CD4-positive, alpha-beta T cell (primary cell): ENCODE results near the gene BDNF. TPM values are rescaled to one million over a fixed set of nuclear protein-coding genes. Genes with fewer than 3 reads are reported as not detected.
"Not testable (repeated sequence)": the region's sequence is repeated elsewhere in the genome, so short reads cannot be mapped to it uniquely, and the experiment has no call there.

ENCODE experiments used
- ATAC-seq: fragments of 200-7000 bp; cut with Tn5 transposase; one replicate; pipeline ENCODE4 v1.10.0; 2022; ENCODE audit warnings: mild to moderate bottlenecking; ENCODE audit not compliant: poor library complexity
- CTCF ChIA-PET: fragments of 350-600 bp; sonication (Branson Sonifier 250); formaldehyde crosslinking; loops from one replicate; lab custom pipeline; 2021; ENCODE audit warnings: antibody characterized with exemption, inconsistent platforms; lab: Charles Lee
- POLR2A ChIA-PET: fragments of 350-600 bp; sonication (Branson Sonifier 250); formaldehyde crosslinking; loops from one replicate; lab custom pipeline; 2021; ENCODE audit warnings: antibody characterized with exemption, inconsistent platforms; lab: Charles Lee
- DNase-seq, 14 experiments: peaks; one replicate each; pipeline ENCODE4 v3.0.0-alpha.2; 2013 to 2020; ENCODE audit warnings: mixed read lengths in 2 of 14
- H3K27ac ChIP-seq, 2 donors: one replicate each; pipeline versions ENCODE4 v1.5.1 to v1.7.0; 2013; ENCODE audit warnings: low read length in 2 of 2, low read depth in 1 of 2, mild to moderate bottlenecking in 1 of 2
- H3K27me3 ChIP-seq, 2 experiments: 1 replicate in 1 of 2; 2 replicates in 1 of 2; pipeline versions ENCODE4 v1.6.1 to v1.7.0; 2013; ENCODE audit warnings: low read length in 2 of 2, control low read depth in 1 of 2, mild to moderate bottlenecking in 1 of 2, moderate library complexity in 1 of 2; ENCODE audit not compliant: insufficient read depth in 2 of 2, control insufficient read depth in 1 of 2
- H3K36me3 ChIP-seq: one replicate; pipeline ENCODE4 v1.6.1; 2013; ENCODE audit warnings: low read length, control low read depth; ENCODE audit not compliant: insufficient read depth
- H3K4me1 ChIP-seq: one replicate; pipeline ENCODE4 v1.6.1; 2013; ENCODE audit warnings: low read length, control low read depth; ENCODE audit not compliant: insufficient read depth
- H3K4me3 ChIP-seq: one replicate; pipeline ENCODE4 v1.5.1; 2013; ENCODE audit warnings: mild to moderate bottlenecking, low read length, moderate library complexity
- H3K9me3 ChIP-seq, 2 experiments: 1 replicate in 1 of 2; 2 replicates in 1 of 2; pipeline versions ENCODE4 v1.6.1 to v1.7.0; 2013; ENCODE audit warnings: low read length in 2 of 2, mild to moderate bottlenecking in 2 of 2, control low read depth in 1 of 2, moderate library complexity in 1 of 2; ENCODE audit not compliant: control insufficient read depth in 1 of 2, insufficient read depth in 1 of 2
- H3K27ac Mint-ChIP-seq: one replicate; pipeline ENCODE4 v1.8.0; 2020; ENCODE audit warnings: mixed read lengths
- H3K27me3 Mint-ChIP-seq: one replicate; pipeline ENCODE4 v1.8.0; 2021; ENCODE audit warnings: mixed read lengths
- H3K36me3 Mint-ChIP-seq: one replicate; pipeline ENCODE4 v1.8.0; 2021; ENCODE audit warnings: low read depth, mixed read lengths
- H3K4me1 Mint-ChIP-seq: one replicate; pipeline ENCODE4 v1.8.0; 2021; ENCODE audit warnings: low read depth, mixed read lengths
- H3K4me3 Mint-ChIP-seq: one replicate; pipeline ENCODE4 v1.8.0; 2020; ENCODE audit warnings: mild to moderate bottlenecking, mixed read lengths
- H3K9me3 Mint-ChIP-seq: one replicate; pipeline ENCODE4 v1.8.0; 2020; ENCODE audit warnings: mixed read lengths
- CTCF ChIP-seq: fragments of 200-600 bp; IDR thresholded peaks from one replicate; pipeline ENCODE4 v1.8.0; 2022; ENCODE audit warnings: antibody characterized with exemption, mild to moderate bottlenecking
- intact Hi-C, 2 experiments: fragments of 100-400 bp; cut with DNase I in 1 of 2; cut with micrococcal nuclease in 1 of 2; formaldehyde crosslinking; loops; one replicate each; pipeline versions ENCODE4 v1.15.1 to v1.9.0; 2023 to 2025; cut with DNase I, micrococcal nuclease
- total RNA-seq, 174 experiments: library from RNA in 2 of 174; stranded (reverse) in 2 of 174; gene quantifications; one replicate each; pipeline ENCODE4 v1.2.3 and lab custom pipeline; 2021 to 2026

BDNF gene
- total RNA-seq, 2 experiments from 2014 or later = not detected

- CTCF ChIA-PET = no interaction called here
- Histone ChIP-seq H3K4me1 (no peaks in the 10 kb centered on the region), H3K36me3 (no peaks in the 10 kb centered on the region), H3K9me3 (no peaks in the 10 kb centered on the region), H3K27me3 (no peaks in the 10 kb centered on the region), H3K4me3 (no peak overlapping the region), H3K27ac (no peak overlapping the region)
- intact Hi-C loops = no loop called here
- ATAC-seq = no peak
- Mint-ChIP-seq H3K9me3 (peaks cover 4% of the 10 kb centered on the region), H3K4me3 (no peak overlapping the region), H3K27ac (no peak overlapping the region), H3K4me1 (no peaks in the 10 kb centered on the region), H3K27me3 (no peaks in the 10 kb centered on the region), H3K36me3 (no peaks in the 10 kb centered on the region)
- POLR2A ChIA-PET = no interaction called here
- no peak for TF ChIP-seq CTCF
- DNase-seq = no peak
These were observed 23.1 kb downstream of the BDNF start for GRCh38 chr11:27677108-27677507.

- ATAC-seq (no peak), DNase-seq (no peak)
- Mint-ChIP-seq H3K4me1 (no peaks in the 10 kb centered on the region), H3K9me3 (peaks cover 7% of the 10 kb centered on the region), H3K27ac (no peak overlapping the region), H3K4me3 (no peak overlapping the region), H3K27me3 (no peaks in the 10 kb centered on the region), H3K36me3 (no peaks in the 10 kb centered on the region)
- Histone ChIP-seq H3K27ac (no peak overlapping the region), H3K4me3 (no peak overlapping the region), H3K27me3 (no peaks in the 10 kb centered on the region), H3K9me3 (no peaks in the 10 kb centered on the region), H3K36me3 (no peaks in the 10 kb centered on the region), H3K4me1 (no peaks in the 10 kb centered on the region)
- TF ChIP-seq CTCF = no peak
- intact Hi-C loops = no loop called here
- POLR2A ChIA-PET = no interaction called here
- CTCF ChIA-PET = no interaction called here
These were observed 26.1 kb downstream of the BDNF start for GRCh38 chr11:27673979-27674663.

- H3K27me3 ChIP-seq = no peaks in the 10 kb centered on the region
- Mint-ChIP-seq H3K4me3 (no peak overlapping the region), H3K4me1 (no peaks in the 10 kb centered on the region), H3K9me3 (peaks cover 5% of the 10 kb centered on the region), H3K36me3 (no peaks in the 10 kb centered on the region), H3K27ac (no peak overlapping the region), H3K27me3 (no peaks in the 10 kb centered on the region)
- ChIA-PET POLR2A (no interaction called here), CTCF (no interaction called here)
- H3K4me3 ChIP-seq = no peak overlapping the region
- DNase-seq (no peak), ATAC-seq (no peak)
- TF ChIP-seq CTCF = no peak
- no peaks in the 10 kb centered on the region for H3K36me3 ChIP-seq
- intact Hi-C loops = no loop called here
- H3K4me1 ChIP-seq = no peaks in the 10 kb centered on the region
- H3K9me3 ChIP-seq = no peaks in the 10 kb centered on the region
- no peak overlapping the region for H3K27ac ChIP-seq
These were observed 27.3 kb downstream of the BDNF start for GRCh38 chr11:27672836-27673464.

- H3K9me3 ChIP-seq, H3K27ac ChIP-seq, H3K36me3 ChIP-seq, H3K27ac Mint-ChIP-seq, H3K9me3 Mint-ChIP-seq, ATAC-seq, intact Hi-C loops, H3K4me3 Mint-ChIP-seq, H3K4me1 Mint-ChIP-seq, DNase-seq, H3K4me1 ChIP-seq, H3K4me3 ChIP-seq, CTCF ChIA-PET, H3K27me3 Mint-ChIP-seq, POLR2A ChIA-PET, H3K27me3 ChIP-seq: not testable (repeated sequence)
- H3K36me3 Mint-ChIP-seq = peaks cover 13% of the 10 kb centered on the region
These were observed 34.6 kb downstream of the BDNF start for GRCh38 chr11:27665508-27666101.
